SU-DHL-6 (cell line): ENCODE measurements around the gene RFC4.

ENCODE experiments used
- EZH2phosphoT487 ChIP-seq: fragments of 200-600 bp; sonication (generic), shearing (Covaris generic); conservative IDR thresholded peaks from 2 replicates; pipeline ENCODE4 v1.6.1; 2018; ENCODE audit warnings: mild to moderate bottlenecking, antibody characterized with exemption, low read length, moderate library complexity, mixed read lengths
- TF ChIP-seq, protein P1 (sequence below): fragments of 200-600 bp; sonication (generic); IDR thresholded peaks from one replicate; pipeline ENCODE4 v1.5.1; 2017; ENCODE audit warnings: antibody characterized with exemption, mild to moderate bottlenecking, low read length, moderate library complexity; ENCODE audit not compliant: insufficient read depth, poor library complexity, severe bottlenecking

DNA sequence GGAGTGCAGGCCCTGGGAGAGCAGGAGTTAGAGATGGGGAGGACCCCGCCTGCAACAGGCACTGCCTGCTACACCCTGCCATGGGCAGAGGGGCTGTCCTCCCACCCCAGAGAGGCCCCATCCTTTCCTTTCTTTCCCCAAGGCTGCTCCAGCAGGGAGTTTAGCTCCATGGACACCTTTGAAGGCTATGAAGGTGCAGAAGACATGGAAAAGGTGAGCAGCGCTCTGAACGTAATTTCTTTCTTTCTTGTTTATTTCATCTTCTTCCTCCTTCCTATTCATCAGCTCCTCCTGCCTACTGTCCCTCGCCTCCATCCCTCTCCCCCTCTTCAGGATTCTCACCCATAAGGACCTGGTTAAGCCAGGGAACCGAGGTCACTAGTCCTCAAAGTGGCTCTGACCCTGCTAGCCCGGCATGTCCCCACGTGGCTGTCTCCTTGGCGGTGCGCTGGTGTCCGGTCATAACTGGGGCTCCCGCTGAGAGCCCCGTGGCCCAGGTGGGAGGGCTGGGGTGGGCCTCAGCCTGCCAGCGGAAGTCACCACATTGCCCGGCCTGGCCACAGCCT is 20.2 kb upstream of the RFC4 start:
- TF ChIP-seq, protein P1, sequence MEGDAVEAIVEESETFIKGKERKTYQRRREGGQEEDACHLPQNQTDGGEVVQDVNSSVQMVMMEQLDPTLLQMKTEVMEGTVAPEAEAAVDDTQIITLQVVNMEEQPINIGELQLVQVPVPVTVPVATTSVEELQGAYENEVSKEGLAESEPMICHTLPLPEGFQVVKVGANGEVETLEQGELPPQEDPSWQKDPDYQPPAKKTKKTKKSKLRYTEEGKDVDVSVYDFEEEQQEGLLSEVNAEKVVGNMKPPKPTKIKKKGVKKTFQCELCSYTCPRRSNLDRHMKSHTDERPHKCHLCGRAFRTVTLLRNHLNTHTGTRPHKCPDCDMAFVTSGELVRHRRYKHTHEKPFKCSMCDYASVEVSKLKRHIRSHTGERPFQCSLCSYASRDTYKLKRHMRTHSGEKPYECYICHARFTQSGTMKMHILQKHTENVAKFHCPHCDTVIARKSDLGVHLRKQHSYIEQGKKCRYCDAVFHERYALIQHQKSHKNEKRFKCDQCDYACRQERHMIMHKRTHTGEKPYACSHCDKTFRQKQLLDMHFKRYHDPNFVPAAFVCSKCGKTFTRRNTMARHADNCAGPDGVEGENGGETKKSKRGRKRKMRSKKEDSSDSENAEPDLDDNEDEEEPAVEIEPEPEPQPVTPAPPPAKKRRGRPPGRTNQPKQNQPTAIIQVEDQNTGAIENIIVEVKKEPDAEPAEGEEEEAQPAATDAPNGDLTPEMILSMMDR, result no peak
- TF ChIP-seq EZH2phosphoT487, result no peak
